Activated CD8-positive, alpha-beta T cell treated with anti-CD3 and anti-CD28 coated beads, Interleukin-2, amount 10 ng/mL, durations not matched to agents 7 days and 5 days (primary cell): ENCODE measurements around the gene CYP4V2. TPM values are rescaled to one million over a fixed set of nuclear protein-coding genes. Genes with fewer than 3 reads are reported as not detected.

ENCODE experiments used
- ATAC-seq: fragments of 150-1000 bp; cut with Tn5 transposase; one replicate; pipeline ENCODE4 v1.10.0; 2021; ENCODE audit warnings: moderate library complexity
- CTCF ChIA-PET: fragments of 350-600 bp; sonication (Branson Sonifier 250); formaldehyde crosslinking; loops from one replicate; lab custom pipeline; 2021; ENCODE audit warnings: antibody characterized with exemption; lab: Charles Lee
- POLR2A ChIA-PET: fragments of 350-600 bp; sonication (Branson Sonifier 250); formaldehyde crosslinking; loops from one replicate; lab custom pipeline; 2021; ENCODE audit warnings: antibody characterized with exemption; lab: Charles Lee
- DNase-seq: peaks from one replicate; pipeline ENCODE4 v3.0.0-alpha.2; 2020
- H3K27ac Mint-ChIP-seq: one replicate; pipeline ENCODE4 v1.8.0; 2021; ENCODE audit warnings: mild to moderate bottlenecking, mixed read lengths
- H3K27me3 Mint-ChIP-seq: one replicate; pipeline ENCODE4 v1.8.0; 2021; ENCODE audit warnings: low read depth, mixed read lengths
- H3K36me3 Mint-ChIP-seq: one replicate; pipeline ENCODE4 v1.8.0; 2021; ENCODE audit warnings: low read depth, mixed read lengths
- H3K4me1 Mint-ChIP-seq: one replicate; pipeline ENCODE4 v1.8.0; 2021; ENCODE audit warnings: low read depth, mixed read lengths
- H3K4me3 Mint-ChIP-seq: one replicate; pipeline ENCODE4 v1.8.0; 2021; ENCODE audit warnings: mild to moderate bottlenecking, mixed read lengths
- H3K9me3 Mint-ChIP-seq: one replicate; pipeline ENCODE4 v1.8.0; 2022; ENCODE audit warnings: mixed read lengths; ENCODE audit not compliant: insufficient read depth
- total RNA-seq, 2 experiments: library from RNA; stranded (reverse); gene quantifications; one replicate each; pipeline ENCODE4 v1.2.3, GENCODE V29; 2021

CYP4V2 gene
- total RNA-seq, 2 experiments from 2014 or later = 16.1 to 18.1 TPM

- no peak for DNase-seq
- ChIA-PET POLR2A (interaction anchor here (2.0 kb wide), 1 partner anchor 32 kb away, joined by 5 read pairs; the partner anchor contains the start of gene CYP4V2), CTCF (interaction anchor here (0.6 to 1.1 kb wide), 2 partner anchors 13 to 23 kb away, joined by 3 read pairs; no protein-coding TSS in a partner anchor)
- Mint-ChIP-seq H3K27me3 (no peaks in the 10 kb centered on the region), H3K9me3 (no peaks in the 10 kb centered on the region), H3K36me3 (no peaks in the 10 kb centered on the region), H3K27ac (no peak overlapping the region), H3K4me3 (no peak overlapping the region), H3K4me1 (peaks cover 4% of the 10 kb centered on the region)
- ATAC-seq = peak; percentile 40
These were observed 31.8 kb upstream of the CYP4V2 start for GRCh38 chr4:186159613-186160012.

DNA sequence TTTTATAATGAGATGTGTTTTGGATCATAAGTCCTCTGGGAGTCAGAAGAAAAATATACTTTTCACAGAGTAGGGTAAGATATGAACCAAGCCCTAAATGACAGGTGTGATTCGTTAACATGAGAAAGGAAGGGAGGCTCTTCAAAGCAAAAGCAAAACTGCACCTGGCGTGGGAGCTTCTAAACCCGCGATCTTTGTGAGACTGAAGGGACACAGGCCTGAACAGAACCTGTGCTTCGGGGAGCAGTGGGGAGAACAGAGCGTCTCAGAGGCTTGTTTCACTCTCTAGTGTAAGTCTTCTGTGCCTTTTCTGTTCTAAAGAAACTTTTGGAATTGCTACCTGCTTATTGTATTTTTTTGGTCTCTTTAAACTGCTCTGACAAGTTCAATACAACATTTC is 30.2 kb upstream of the CYP4V2 start:
- DNase-seq = peak; percentile 44

GRCh38 chr4:186166852-186167512 is 24.4 kb upstream of the CYP4V2 start:
- H3K27me3 Mint-ChIP-seq = no peaks in the 10 kb centered on the region
- no peaks in the 10 kb centered on the region for H3K9me3 Mint-ChIP-seq
- ChIA-PET POLR2A (no interaction called here), CTCF (no interaction called here)
- no peak overlapping the region for H3K4me3 Mint-ChIP-seq
- no peak for DNase-seq
- H3K36me3 Mint-ChIP-seq = no peaks in the 10 kb centered on the region
- H3K27ac Mint-ChIP-seq = no peak overlapping the region
- H3K4me1 Mint-ChIP-seq = peaks cover 2% of the 10 kb centered on the region
- ATAC-seq = no peak

More for the DNA sequence above, 30.2 kb upstream of the CYP4V2 start:
- CTCF ChIA-PET = interaction anchor here (1.1 kb wide), 1 partner anchor 17 kb away, joined by 4 read pairs; no protein-coding TSS in a partner anchor
- Mint-ChIP-seq H3K9me3 (no peaks in the 10 kb centered on the region), H3K4me3 (peak overlapping the region; percentile 32), H3K27me3 (no peaks in the 10 kb centered on the region), H3K36me3 (no peaks in the 10 kb centered on the region), H3K27ac (no peak overlapping the region), H3K4me1 (peaks cover 4% of the 10 kb centered on the region)
- no peak for ATAC-seq
- POLR2A ChIA-PET = no interaction called here

- Mint-ChIP-seq H3K27ac (no peak overlapping the region), H3K27me3 (no peaks in the 10 kb centered on the region), H3K9me3 (no peaks in the 10 kb centered on the region), H3K36me3 (no peaks in the 10 kb centered on the region), H3K4me3 (no peak overlapping the region), H3K4me1 (peaks cover 2% of the 10 kb centered on the region)
- ChIA-PET POLR2A (no interaction called here), CTCF (no interaction called here)
- DNase-seq (no peak), ATAC-seq (no peak)
These were observed 23.8 kb upstream of the CYP4V2 start for GRCh38 chr4:186167605-186168004.

DNA sequence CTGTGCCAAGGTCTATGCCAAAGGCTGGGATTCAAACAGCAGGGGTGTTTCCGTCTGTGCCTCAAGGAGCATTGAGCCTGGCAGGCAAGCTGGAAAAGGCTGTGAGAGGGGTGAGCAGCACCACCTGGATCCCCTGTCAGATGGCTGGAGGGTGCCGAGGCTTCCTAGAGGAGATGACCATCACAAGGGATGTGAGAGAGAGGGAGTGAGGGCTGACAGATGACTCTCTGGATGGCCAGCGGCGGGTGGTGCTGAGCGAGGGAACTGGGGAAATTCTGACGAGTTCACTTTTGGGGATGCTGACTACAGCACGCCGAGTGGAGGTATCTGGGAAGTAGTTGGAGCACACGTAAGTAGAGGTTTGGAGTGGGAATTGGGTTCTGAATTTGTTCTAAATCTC is 22.6 kb upstream of the CYP4V2 start:
- DNase-seq = no peak
- Mint-ChIP-seq H3K27me3 (no peaks in the 10 kb centered on the region), H3K9me3 (no peaks in the 10 kb centered on the region), H3K36me3 (no peaks in the 10 kb centered on the region), H3K4me1 (peaks cover 2% of the 10 kb centered on the region), H3K4me3 (no peak overlapping the region), H3K27ac (no peak overlapping the region)
- CTCF ChIA-PET = no interaction called here
- ATAC-seq = no peak
- POLR2A ChIA-PET = no interaction called here

DNA sequence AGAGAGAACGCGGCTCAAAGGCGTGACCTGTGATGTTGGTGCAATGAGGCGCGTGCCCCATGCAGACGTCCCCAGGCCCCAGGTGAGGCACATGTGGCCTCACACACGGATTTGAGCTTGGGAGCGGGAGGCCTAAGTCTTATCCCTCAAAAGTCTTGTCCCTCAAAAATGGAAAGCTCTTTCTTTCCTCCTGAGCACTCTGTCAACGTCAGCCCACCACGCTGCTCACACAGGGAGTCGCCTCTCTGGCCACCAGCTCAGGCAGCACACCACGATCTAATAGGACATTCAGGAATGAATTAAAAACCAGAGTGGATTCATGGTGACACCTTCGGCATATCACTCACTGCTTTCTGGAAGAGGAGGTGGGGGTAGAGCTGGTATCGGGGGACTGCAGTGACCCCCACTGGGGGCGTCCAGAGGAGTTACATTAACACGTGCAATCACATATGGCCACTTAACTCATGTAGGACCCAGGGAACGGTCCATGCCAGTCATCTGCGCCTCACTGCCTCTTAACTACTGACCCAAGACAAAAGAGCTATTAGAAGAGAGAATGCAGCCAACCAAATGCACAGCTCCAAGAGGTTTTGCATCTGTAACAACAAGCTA is 21.9 kb upstream of the CYP4V2 start:
- no peak overlapping the region for H3K27ac Mint-ChIP-seq
- no peaks in the 10 kb centered on the region for H3K27me3 Mint-ChIP-seq
- ChIA-PET CTCF (interaction anchor here (1.0 kb wide), 1 partner anchor 9 kb away, joined by 4 read pairs; no protein-coding TSS in a partner anchor), POLR2A (no interaction called here)
- no peaks in the 10 kb centered on the region for H3K9me3 Mint-ChIP-seq
- no peaks in the 10 kb centered on the region for H3K36me3 Mint-ChIP-seq
- DNase-seq = no peak
- no peak for ATAC-seq
- no peak overlapping the region for H3K4me3 Mint-ChIP-seq
- peaks cover 2% of the 10 kb centered on the region for H3K4me1 Mint-ChIP-seq

DNA sequence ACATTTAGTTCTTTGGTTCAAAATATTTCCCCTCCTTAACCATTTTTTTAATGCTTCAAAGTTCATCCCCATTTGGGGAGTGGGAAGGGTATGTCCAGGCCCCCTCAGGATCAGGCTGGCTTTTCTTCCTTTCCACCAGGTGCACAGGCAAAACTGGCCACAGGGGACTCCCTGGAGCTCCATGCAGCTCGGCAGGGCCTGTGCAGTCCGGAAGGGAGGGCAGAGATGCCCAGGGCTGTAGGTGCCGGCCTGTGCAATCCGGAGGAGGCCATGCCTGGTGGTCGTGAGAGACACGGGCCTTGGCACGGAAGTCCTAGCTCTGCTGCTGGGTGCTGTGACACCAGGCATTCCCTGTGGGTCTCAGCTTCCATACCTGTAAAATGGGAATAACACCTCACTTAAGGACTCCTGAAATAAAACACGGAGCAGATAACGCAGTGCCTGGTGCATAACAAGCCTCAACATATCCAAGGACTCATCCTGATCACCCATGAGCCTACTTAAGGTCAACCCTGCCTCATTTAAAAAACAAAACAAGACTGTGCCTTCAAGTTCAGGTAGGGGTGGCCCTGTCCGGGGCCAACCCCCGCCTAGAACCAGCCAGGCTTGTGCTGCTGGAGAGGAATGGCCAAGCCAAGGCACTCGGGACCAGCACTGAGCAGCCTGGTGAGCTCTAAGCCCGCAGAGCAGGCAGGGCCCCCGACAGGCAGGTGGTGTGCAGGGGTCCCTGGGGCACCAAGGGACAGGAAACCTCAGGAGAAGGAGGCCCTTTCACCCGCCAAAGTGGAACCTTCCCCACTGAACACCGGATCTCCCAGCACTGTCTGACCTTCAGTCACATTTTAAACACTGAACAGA is 21.2 kb upstream of the CYP4V2 start:
- no peaks in the 10 kb centered on the region for H3K36me3 Mint-ChIP-seq
- no peak overlapping the region for H3K4me3 Mint-ChIP-seq
- no peak overlapping the region for H3K27ac Mint-ChIP-seq
- no peaks in the 10 kb centered on the region for H3K27me3 Mint-ChIP-seq
- peaks cover 2% of the 10 kb centered on the region for H3K4me1 Mint-ChIP-seq
- H3K9me3 Mint-ChIP-seq = no peaks in the 10 kb centered on the region
- ATAC-seq = no peak
- CTCF ChIA-PET = interaction anchor here (1.0 kb wide), 1 partner anchor 8 kb away, joined by 4 read pairs; no protein-coding TSS in a partner anchor
- POLR2A ChIA-PET = no interaction called here
- DNase-seq = no peak

DNA sequence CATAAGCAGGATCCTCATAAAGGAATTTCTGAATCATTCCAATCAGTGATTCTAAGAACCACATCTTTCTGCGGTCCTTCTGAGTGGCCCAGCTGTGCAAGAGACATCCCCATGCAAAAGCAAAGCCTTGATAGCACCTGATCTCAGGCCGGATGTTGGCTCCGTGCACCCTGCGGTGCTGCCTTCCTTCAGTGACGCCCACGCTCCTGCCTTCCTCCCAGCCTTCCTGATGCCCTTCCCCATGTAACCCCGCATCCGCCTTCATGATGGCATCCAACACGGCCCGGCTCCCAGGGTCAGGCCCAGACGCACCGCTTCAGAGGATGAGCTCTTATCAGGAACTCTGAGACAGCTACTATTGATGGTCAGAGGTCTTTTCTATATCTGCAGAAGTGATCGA is 20.4 kb upstream of the CYP4V2 start:
- Mint-ChIP-seq H3K27me3 (no peaks in the 10 kb centered on the region), H3K4me3 (no peak overlapping the region), H3K36me3 (no peaks in the 10 kb centered on the region), H3K9me3 (no peaks in the 10 kb centered on the region), H3K4me1 (peaks cover 2% of the 10 kb centered on the region), H3K27ac (no peak overlapping the region)
- ChIA-PET CTCF (no interaction called here), POLR2A (no interaction called here)
- DNase-seq = no peak
- no peak for ATAC-seq

DNA sequence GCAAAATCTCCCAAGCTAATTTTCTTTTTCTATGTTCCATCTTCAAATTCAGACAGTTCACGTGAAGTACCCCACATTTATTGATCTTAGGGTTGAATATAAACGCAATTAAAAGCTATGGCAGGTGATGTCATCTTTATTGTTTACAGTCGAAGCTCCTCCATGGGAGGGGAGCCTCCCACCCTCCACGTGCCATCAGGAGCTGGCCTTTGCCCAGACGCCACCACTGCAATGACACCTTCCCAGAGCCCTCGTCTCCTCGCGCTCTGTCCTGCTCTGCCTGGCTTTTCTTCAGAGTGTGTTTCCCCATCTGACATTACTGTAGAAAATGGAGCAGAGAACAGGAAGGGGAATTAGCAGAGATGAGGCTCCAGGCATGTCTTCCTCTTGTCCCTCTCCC is 18.8 kb upstream of the CYP4V2 start:
- H3K4me3 Mint-ChIP-seq = no peak overlapping the region

DNA sequence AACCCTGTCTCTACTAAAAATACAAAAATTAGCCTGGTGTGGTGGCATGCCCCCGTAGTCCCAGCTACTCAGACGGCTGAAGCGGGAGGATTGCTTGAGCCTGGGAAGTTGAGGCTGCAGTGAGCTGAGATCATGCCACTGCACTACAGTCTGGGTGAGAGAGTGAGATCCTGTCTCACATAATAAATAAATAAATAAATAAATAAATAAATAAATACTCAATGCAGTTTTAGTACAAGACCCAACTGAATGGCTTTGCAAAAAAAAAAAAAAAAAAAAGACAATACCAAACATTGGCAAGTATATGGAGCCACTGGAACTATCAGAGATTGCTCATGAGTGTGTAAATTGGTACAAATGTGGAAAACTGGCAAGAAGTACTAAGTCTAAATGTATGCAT is 3.3 kb upstream of the CYP4V2 start:
- DNase-seq = no peak
- H3K27me3 Mint-ChIP-seq = peaks cover 17% of the 10 kb centered on the region
- H3K36me3 Mint-ChIP-seq = peaks cover 4% of the 10 kb centered on the region
- no peaks in the 10 kb centered on the region for H3K9me3 Mint-ChIP-seq
- ChIA-PET POLR2A (no interaction called here), CTCF (no interaction called here)
- no peak overlapping the region for H3K27ac Mint-ChIP-seq
- H3K4me1 Mint-ChIP-seq = peaks cover 25% of the 10 kb centered on the region
- no peak overlapping the region for H3K4me3 Mint-ChIP-seq
- no peak for ATAC-seq

More for the DNA sequence above, 18.8 kb upstream of the CYP4V2 start:
- CTCF ChIA-PET = no interaction called here
- no peaks in the 10 kb centered on the region for H3K9me3 Mint-ChIP-seq
- DNase-seq = no peak
- POLR2A ChIA-PET = no interaction called here
- H3K36me3 Mint-ChIP-seq = no peaks in the 10 kb centered on the region
- H3K27me3 Mint-ChIP-seq = no peaks in the 10 kb centered on the region
- H3K27ac Mint-ChIP-seq = no peak overlapping the region
- ATAC-seq = no peak
- H3K4me1 Mint-ChIP-seq = no peaks in the 10 kb centered on the region

DNA sequence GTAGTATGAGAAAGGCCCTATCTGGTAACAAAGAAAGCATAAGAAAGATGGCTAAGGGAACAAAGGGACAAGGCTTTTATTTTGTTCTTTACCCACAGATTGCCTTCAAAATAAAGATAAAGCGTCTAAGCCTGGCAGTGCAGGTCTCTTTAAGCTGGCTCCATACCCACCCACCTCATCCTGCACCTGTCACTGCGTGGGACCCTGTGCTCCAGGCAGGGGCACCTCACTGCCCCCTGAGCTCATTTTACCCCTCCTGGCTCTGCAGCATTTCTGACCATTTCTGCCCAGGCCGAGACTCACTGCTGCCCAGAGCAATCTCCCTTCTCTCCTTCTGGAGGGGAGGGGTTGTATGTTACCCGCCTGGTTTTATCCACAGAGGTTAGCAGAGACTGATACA is 1.7 kb upstream of the CYP4V2 start:
- Mint-ChIP-seq H3K36me3 (peaks cover 4% of the 10 kb centered on the region), H3K4me3 (peak overlapping the region; percentile 86), H3K27ac (peak overlapping the region; percentile 94), H3K27me3 (peaks cover 8% of the 10 kb centered on the region), H3K4me1 (peaks cover 33% of the 10 kb centered on the region), H3K9me3 (no peaks in the 10 kb centered on the region)
- POLR2A ChIA-PET = interaction anchor here (1.5 kb wide), 1 partner anchor 12 kb away, joined by 6 read pairs; no protein-coding TSS in a partner anchor
- DNase-seq (no peak), ATAC-seq (no peak)
- CTCF ChIA-PET = interaction anchor here (0.6 to 2.2 kb wide), 2 partner anchors 15 to 121 kb away, joined by 3 to 7 read pairs; partner anchors contain the start of gene TLR3
